HEK293T (cell line): ENCODE data around the gene SETD2.
"Not testable (repeated sequence)": the region's sequence is repeated elsewhere in the genome, so short reads cannot be mapped to it uniquely, and the experiment has no call there.

Experiments used
- CTCF ChIA-PET: fragments of 350-600 bp; formaldehyde crosslinking; extraction: SDS; loops from one replicate; lab custom pipeline; 2021; ENCODE audit warnings: antibody characterized with exemption, inconsistent platforms; lab: Yijun Ruan, JAX
- POLR2A ChIA-PET: fragments of 350-600 bp; formaldehyde crosslinking; extraction: SDS; loops from one replicate; lab custom pipeline; 2020; ENCODE audit warnings: antibody characterized with exemption, inconsistent platforms; lab: Yijun Ruan, JAX
- DNase-seq: peaks from one replicate; pipeline ENCODE4 v3.0.0; 2012; ENCODE audit warnings: mixed read lengths; ENCODE audit errors: extremely low spot score
- ARNT ChIP-seq: fragments of 450-650 bp; IDR thresholded peaks from 2 replicates; pipeline ENCODE4 v1.6.1; 2017; ENCODE audit warnings: mild to moderate bottlenecking
- BHLHE40 ChIP-seq: fragments of 450-650 bp; IDR thresholded peaks from 2 replicates; pipeline ENCODE4 v1.6.1; 2016; ENCODE audit warnings: mild to moderate bottlenecking, moderate library complexity, borderline replicate concordance
- CTBP1 ChIP-seq: fragments of 450-650 bp; IDR thresholded peaks from 2 replicates; pipeline ENCODE4 v1.6.1; 2016; ENCODE audit warnings: borderline replicate concordance
- ELF4 ChIP-seq: fragments of 450-650 bp; IDR thresholded peaks from 2 replicates; pipeline ENCODE4 v1.6.1; 2017; ENCODE audit warnings: antibody characterized with exemption
- FOXK2 ChIP-seq: fragments of 450-650 bp; IDR thresholded peaks from 2 replicates; pipeline ENCODE4 v1.6.1; 2016; ENCODE audit warnings: mild to moderate bottlenecking
- FOXM1 ChIP-seq: fragments of 450-650 bp; IDR thresholded peaks from 2 replicates; pipeline ENCODE4 v1.6.1; 2017; ENCODE audit warnings: mild to moderate bottlenecking, borderline replicate concordance
- HDGF ChIP-seq: fragments of 450-650 bp; IDR thresholded peaks from 2 replicates; pipeline ENCODE4 v1.6.1; 2017; ENCODE audit warnings: antibody characterized with exemption, borderline replicate concordance
- L3MBTL2 ChIP-seq: fragments of 450-650 bp; conservative IDR thresholded peaks from 2 replicates; pipeline ENCODE4 v1.6.1; 2016; ENCODE audit warnings: mild to moderate bottlenecking
- LEF1 ChIP-seq: fragments of 450-650 bp; IDR thresholded peaks from 2 replicates; pipeline ENCODE4 v1.6.1; 2017; ENCODE audit warnings: mild to moderate bottlenecking, borderline replicate concordance
- NFRKB ChIP-seq: fragments of 450-650 bp; IDR thresholded peaks from 2 replicates; pipeline ENCODE4 v1.6.1; 2016; ENCODE audit warnings: mild to moderate bottlenecking, moderate library complexity
- SP1 ChIP-seq: fragments of 450-650 bp; IDR thresholded peaks from 2 replicates; pipeline ENCODE4 v1.6.1; 2017
- SUZ12 ChIP-seq: fragments of 450-650 bp; IDR thresholded peaks from 2 replicates; pipeline ENCODE4 v1.6.1; 2016; ENCODE audit warnings: mild to moderate bottlenecking
- TARDBP ChIP-seq: fragments of 450-650 bp; IDR thresholded peaks from 2 replicates; pipeline ENCODE4 v1.6.1; 2016
- ZNF384 ChIP-seq: fragments of 450-650 bp; IDR thresholded peaks from 2 replicates; pipeline ENCODE4 v1.6.1; 2016
- TF ChIP-seq, protein P1 (sequence below): fragments of 450-650 bp; IDR thresholded peaks from 2 replicates; pipeline ENCODE4 v1.6.1; 2016

The SETD2 gene, protein sequence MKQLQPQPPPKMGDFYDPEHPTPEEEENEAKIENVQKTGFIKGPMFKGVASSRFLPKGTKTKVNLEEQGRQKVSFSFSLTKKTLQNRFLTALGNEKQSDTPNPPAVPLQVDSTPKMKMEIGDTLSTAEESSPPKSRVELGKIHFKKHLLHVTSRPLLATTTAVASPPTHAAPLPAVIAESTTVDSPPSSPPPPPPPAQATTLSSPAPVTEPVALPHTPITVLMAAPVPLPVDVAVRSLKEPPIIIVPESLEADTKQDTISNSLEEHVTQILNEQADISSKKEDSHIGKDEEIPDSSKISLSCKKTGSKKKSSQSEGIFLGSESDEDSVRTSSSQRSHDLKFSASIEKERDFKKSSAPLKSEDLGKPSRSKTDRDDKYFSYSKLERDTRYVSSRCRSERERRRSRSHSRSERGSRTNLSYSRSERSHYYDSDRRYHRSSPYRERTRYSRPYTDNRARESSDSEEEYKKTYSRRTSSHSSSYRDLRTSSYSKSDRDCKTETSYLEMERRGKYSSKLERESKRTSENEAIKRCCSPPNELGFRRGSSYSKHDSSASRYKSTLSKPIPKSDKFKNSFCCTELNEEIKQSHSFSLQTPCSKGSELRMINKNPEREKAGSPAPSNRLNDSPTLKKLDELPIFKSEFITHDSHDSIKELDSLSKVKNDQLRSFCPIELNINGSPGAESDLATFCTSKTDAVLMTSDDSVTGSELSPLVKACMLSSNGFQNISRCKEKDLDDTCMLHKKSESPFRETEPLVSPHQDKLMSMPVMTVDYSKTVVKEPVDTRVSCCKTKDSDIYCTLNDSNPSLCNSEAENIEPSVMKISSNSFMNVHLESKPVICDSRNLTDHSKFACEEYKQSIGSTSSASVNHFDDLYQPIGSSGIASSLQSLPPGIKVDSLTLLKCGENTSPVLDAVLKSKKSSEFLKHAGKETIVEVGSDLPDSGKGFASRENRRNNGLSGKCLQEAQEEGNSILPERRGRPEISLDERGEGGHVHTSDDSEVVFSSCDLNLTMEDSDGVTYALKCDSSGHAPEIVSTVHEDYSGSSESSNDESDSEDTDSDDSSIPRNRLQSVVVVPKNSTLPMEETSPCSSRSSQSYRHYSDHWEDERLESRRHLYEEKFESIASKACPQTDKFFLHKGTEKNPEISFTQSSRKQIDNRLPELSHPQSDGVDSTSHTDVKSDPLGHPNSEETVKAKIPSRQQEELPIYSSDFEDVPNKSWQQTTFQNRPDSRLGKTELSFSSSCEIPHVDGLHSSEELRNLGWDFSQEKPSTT (N-terminal part only)

DNA sequence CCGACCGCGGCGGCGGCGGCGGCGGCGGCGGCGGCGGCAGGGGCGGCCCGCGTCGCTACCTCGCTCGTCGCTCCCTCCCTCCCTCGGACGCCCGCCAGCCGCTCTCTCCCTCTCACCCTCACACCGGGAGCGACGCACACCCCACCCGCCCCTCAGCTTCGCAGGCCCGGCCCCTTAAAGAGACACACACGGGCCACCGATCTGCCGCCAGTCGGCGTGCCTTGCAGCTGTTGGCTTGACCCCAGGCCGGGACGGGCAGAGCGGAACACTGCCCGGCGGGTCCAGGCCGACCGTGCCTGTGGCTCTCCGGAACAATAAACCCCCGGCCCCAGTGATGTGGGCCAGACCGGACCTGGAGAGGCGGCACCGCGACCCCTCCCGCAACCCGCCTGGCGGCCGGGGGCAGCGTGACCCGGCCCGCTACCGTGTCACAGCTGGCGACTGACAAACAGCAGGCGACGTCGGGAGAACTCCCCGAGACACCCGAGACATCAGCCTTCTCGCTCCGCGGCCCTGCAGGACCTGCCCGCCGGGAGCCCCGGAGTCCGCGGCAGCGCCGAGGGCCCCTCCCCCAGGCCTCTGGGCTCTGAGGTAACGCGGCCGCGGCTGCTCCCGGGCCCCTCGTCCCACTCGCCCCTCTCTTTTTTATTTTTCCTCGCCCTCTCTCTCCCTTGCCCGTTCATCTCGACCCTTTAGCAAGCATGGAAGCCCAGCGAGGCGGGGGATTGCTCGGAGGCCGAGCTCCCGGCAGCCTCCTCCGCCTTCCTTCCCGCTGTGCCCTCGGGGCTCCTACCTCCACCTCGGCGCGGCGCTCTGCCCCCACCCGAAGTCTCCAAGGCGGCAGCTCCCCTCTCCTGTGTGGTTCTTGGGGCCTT lies at the start of gene SETD2:
TSS of gene SETD2 (minus strand) at position 107 of the 875 bp plus-strand sequence. CDS start 189 bp downstream, outside the sequence.
- DNase-seq = peak; percentile 88
- TF ChIP-seq FOXM1 = peak; percentile 5; the same call in 1 of the 2 replicates
- TF ChIP-seq CTBP1 = peak; percentile 54; the same call in 1 of the 2 replicates
- no peak for TF ChIP-seq SUZ12
- TF ChIP-seq L3MBTL2 = peak; percentile 5; the same call in 1 of the 2 replicates
- TF ChIP-seq SP1 = no peak
- TF ChIP-seq BHLHE40 = no peak
- TF ChIP-seq, protein P1, sequence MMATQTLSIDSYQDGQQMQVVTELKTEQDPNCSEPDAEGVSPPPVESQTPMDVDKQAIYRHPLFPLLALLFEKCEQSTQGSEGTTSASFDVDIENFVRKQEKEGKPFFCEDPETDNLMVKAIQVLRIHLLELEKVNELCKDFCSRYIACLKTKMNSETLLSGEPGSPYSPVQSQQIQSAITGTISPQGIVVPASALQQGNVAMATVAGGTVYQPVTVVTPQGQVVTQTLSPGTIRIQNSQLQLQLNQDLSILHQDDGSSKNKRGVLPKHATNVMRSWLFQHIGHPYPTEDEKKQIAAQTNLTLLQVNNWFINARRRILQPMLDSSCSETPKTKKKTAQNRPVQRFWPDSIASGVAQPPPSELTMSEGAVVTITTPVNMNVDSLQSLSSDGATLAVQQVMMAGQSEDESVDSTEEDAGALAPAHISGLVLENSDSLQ = peak; percentile 59
- ChIA-PET POLR2A (interaction anchor here (0.7 to 1.8 kb wide), 14 partner anchors 8 to 178 kb away, joined by 3 to 4 read pairs (median 3); no protein-coding TSS in a partner anchor), CTCF (interaction anchor here (0.6 to 1.1 kb wide), 4 partner anchors 122 to 637 kb away, joined by 3 to 4 read pairs (median 3); no protein-coding TSS in a partner anchor)

DNA sequence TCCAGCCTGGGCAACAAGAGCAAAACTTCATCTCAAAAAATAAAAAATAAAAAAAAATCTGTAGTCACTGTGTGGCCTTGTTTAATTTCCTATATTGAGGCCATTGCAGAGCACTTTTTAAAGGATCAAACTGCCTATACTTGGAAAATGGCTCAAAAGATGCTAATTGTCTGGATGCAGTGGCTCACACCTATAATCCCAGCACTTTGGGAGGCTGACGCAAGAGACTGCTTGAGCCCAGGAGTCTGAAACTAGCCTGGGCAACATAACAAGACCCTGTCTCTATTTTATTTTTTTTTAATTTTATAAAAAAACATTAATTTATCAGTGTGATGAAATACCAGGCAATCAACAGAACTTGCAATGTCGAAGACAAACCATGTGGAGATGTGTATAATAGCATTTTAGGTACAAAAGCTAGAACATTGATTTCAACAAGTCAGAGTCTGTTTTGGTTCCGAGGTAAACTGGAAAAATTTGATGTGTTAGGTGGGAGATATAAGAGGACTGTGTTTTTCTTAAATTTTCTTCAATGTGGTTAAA lies 47.0 kb upstream of the SETD2 start:
- DNase-seq = no peak
- POLR2A ChIA-PET = no interaction called here
- TF ChIP-seq TARDBP = no peak
- no peak for TF ChIP-seq ARNT
- TF ChIP-seq LEF1 = no peak
- CTCF ChIA-PET = no interaction called here

DNA sequence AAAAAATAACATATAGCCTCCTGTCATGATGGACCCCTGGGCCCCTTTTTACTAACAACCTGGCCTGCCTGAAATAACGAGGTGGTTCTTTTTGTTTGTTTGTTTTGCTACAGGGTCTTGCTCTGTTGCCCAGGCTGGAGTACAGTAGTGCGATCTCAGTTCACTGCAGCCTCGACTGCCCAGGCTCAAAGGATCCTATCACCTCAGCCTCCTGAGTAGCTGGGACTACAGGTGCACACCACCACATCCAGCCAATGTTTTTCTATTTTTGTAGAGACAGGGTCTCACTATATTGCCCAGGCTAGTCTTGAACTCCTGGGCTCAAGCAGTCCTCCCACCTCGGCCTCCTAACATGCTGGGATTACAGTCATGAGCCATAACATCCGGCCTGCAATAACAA lies 42.1 kb upstream of the SETD2 start:
- DNase-seq, POLR2A ChIA-PET, CTCF ChIA-PET: not testable (repeated sequence)

DNA sequence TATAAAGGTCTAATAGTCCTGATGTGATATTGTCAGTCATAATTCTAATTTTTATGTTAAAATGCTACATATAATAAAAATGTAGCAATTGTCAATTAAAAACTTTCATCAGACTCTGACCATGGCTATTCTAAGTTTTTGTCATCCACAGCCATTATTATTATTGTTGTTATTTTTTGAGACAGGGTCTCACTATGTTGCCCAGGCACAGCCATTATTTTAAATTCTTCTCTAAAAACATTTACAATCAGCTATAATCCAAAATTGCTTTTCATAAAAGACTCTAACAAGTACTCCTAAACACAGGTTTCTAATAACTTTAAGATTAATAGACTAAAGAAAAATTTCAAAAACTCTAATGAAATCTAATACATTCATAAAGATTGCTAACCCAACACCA lies 41.0 kb upstream of the SETD2 start:
- CTCF ChIA-PET = no interaction called here
- no peak for DNase-seq
- POLR2A ChIA-PET = no interaction called here
- TF ChIP-seq, protein P1 = no peak
- no peak for TF ChIP-seq NFRKB
- no peak for TF ChIP-seq CTBP1
- TF ChIP-seq FOXM1 = no peak
- TF ChIP-seq SUZ12 = no peak
- TF ChIP-seq BHLHE40 = no peak
- no peak for TF ChIP-seq FOXK2
- no peak for TF ChIP-seq ZNF384
- no peak for TF ChIP-seq TARDBP
- TF ChIP-seq ELF4 = no peak
- no peak for TF ChIP-seq SP1
- TF ChIP-seq L3MBTL2 = no peak

DNA sequence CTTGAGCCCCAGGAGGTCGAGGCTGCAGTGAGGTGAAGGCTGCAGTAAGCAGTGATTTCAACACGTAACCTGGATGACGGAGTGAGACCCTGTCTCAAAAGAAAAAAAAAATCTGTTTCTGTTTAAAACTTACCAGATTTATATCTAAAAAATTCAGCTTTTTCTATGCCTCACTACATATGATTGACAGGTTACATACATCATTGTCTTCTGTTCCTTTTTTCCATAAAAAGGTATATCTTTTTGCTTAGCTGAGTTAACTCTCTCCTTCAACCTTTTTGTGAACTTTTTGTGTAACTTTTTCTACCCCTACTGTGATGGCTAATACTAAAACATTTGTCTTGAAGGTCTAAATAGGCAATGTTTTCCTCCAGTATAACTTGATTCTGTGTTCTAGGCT lies 38.6 kb upstream of the SETD2 start:
- no peak for DNase-seq
- POLR2A ChIA-PET = no interaction called here
- CTCF ChIA-PET = no interaction called here
- no peak for TF ChIP-seq HDGF
- TF ChIP-seq, protein P1 = peak; percentile 69

DNA sequence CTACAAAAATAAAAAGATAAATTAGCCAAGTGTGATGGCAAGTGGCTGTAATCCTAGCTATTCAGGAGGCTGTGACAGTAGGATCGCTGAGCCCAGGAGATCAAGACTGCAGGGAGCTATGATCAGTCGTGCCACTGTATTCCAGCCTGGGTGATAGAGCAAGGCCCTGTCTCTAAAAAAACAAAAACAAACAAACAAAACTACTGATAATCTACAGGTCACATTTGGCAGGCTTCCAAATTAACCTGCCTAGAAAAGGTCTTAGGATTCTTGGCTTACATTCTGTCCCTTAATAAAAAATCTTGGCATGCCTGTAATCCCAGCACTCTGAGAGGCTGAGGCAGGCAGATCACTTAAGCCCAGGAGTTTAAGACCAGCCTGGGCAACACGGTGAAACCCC lies 33.4 kb upstream of the SETD2 start:
- no peak for TF ChIP-seq TARDBP
- TF ChIP-seq FOXM1 = no peak
- no peak for TF ChIP-seq SUZ12
- no peak for TF ChIP-seq LEF1
- no peak for TF ChIP-seq L3MBTL2
- no peak for TF ChIP-seq FOXK2
- no peak for TF ChIP-seq ARNT
- no peak for TF ChIP-seq SP1
- TF ChIP-seq, protein P1 = no peak
- no peak for TF ChIP-seq ZNF384
- POLR2A ChIA-PET = no interaction called here
- DNase-seq = no peak
- CTCF ChIA-PET = interaction anchor here (0.7 kb wide), 1 partner anchor 29 kb away, joined by 3 read pairs; no protein-coding TSS in a partner anchor
